Trophoblast cell (in vitro differentiated cells and primary cell): ENCODE measurements around the gene FBXW10B.
"Not testable (repeated sequence)": the region's sequence is repeated elsewhere in the genome, so short reads cannot be mapped to it uniquely, and the experiment has no call there.

Experiments
- DNase-seq, 2 donors: peaks; one replicate each; pipeline ENCODE4 v3.0.0-alpha.2; 2016
- H2AFZ ChIP-seq: 2 replicates; pipeline ENCODE4 v1.6.1; 2013; ENCODE audit warnings: low read length, moderate library complexity, mild to moderate bottlenecking; ENCODE audit not compliant: insufficient read depth, poor library complexity
- H2AK5ac ChIP-seq: 2 replicates; pipeline ENCODE4 v1.6.1; 2013; ENCODE audit warnings: mild to moderate bottlenecking, low read length
- H2BK120ac ChIP-seq: 2 replicates; pipeline ENCODE4 v1.6.1; 2013; ENCODE audit warnings: low read length, mild to moderate bottlenecking, moderate library complexity; ENCODE audit not compliant: insufficient read depth, poor library complexity
- H2BK12ac ChIP-seq: 2 replicates; pipeline ENCODE4 v1.6.1; 2013; ENCODE audit warnings: mild to moderate bottlenecking, low read length, moderate library complexity
- H2BK5ac ChIP-seq: 2 replicates; pipeline ENCODE4 v1.6.1; 2013; ENCODE audit warnings: low read length, low read depth, moderate library complexity, mild to moderate bottlenecking; ENCODE audit not compliant: poor library complexity
- H3K14ac ChIP-seq: 2 replicates; pipeline ENCODE4 v1.6.1; 2013; ENCODE audit warnings: mild to moderate bottlenecking, low read length
- H3K18ac ChIP-seq: 2 replicates; pipeline ENCODE4 v1.6.1; 2013; ENCODE audit warnings: mild to moderate bottlenecking, low read length
- H3K23ac ChIP-seq: 2 replicates; pipeline ENCODE4 v1.6.1; 2013; ENCODE audit warnings: low read length
- H3K27ac ChIP-seq: 2 replicates; pipeline ENCODE4 v1.5.1; 2013; ENCODE audit warnings: low read depth, mild to moderate bottlenecking, inconsistent platforms, low read length, moderate library complexity
- H3K27me3 ChIP-seq: 2 replicates; pipeline ENCODE4 v1.6.1; 2013; ENCODE audit warnings: inconsistent platforms, mild to moderate bottlenecking, low read length, moderate library complexity; ENCODE audit not compliant: insufficient read depth
- H3K36me3 ChIP-seq, 2 experiments: 1 replicate in 1 of 2; 2 replicates in 1 of 2; pipeline ENCODE4 v1.6.1; 2013; ENCODE audit warnings: low read length in 2 of 2, mild to moderate bottlenecking in 2 of 2, moderate library complexity in 1 of 2; ENCODE audit not compliant: insufficient read depth in 2 of 2, control insufficient read depth in 1 of 2
- H3K4ac ChIP-seq: 2 replicates; pipeline ENCODE4 v1.6.1; 2013; ENCODE audit warnings: low read depth, mild to moderate bottlenecking, low read length, moderate library complexity
- H3K4me1 ChIP-seq, 2 experiments: 1 replicate in 1 of 2; 2 replicates in 1 of 2; pipeline ENCODE4 v1.6.1; 2013; ENCODE audit warnings: low read length in 2 of 2, mild to moderate bottlenecking in 2 of 2, moderate library complexity in 1 of 2; ENCODE audit not compliant: insufficient read depth in 2 of 2, control insufficient read depth in 1 of 2
- H3K4me2 ChIP-seq: 2 replicates; pipeline ENCODE4 v1.6.1; 2013; ENCODE audit warnings: inconsistent platforms, mild to moderate bottlenecking, low read length, moderate library complexity
- H3K4me3 ChIP-seq: 2 replicates; pipeline ENCODE4 v1.5.1; 2013; ENCODE audit warnings: mild to moderate bottlenecking, low read depth, low read length, inconsistent platforms
- H3K79me1 ChIP-seq: one replicate; pipeline ENCODE4 v1.6.1; 2013; ENCODE audit warnings: low read length
- H3K79me2 ChIP-seq: 2 replicates; pipeline ENCODE4 v1.6.1; 2013; ENCODE audit warnings: low read length, mild to moderate bottlenecking; ENCODE audit not compliant: control insufficient read depth, insufficient read depth, poor library complexity
- H3K9ac ChIP-seq: 2 replicates; pipeline ENCODE4 v1.6.1; 2013; ENCODE audit warnings: mild to moderate bottlenecking, low read length
- H3K9me3 ChIP-seq: 2 replicates; pipeline ENCODE4 v1.6.1; 2013; ENCODE audit warnings: low read depth, mild to moderate bottlenecking, control low read depth, inconsistent platforms, low read length; ENCODE audit not compliant: insufficient read depth
- H4K12ac ChIP-seq: 2 replicates; pipeline ENCODE4 v1.6.1; 2013; ENCODE audit warnings: low read depth, mild to moderate bottlenecking, low read length, moderate library complexity
- H4K8ac ChIP-seq: 2 replicates; pipeline ENCODE4 v1.6.1; 2013; ENCODE audit warnings: low read depth, mild to moderate bottlenecking, low read length, moderate library complexity
- H4K91ac ChIP-seq: one replicate; pipeline ENCODE4 v1.6.1; 2013; ENCODE audit warnings: low read depth, mild to moderate bottlenecking, low read length, moderate library complexity
- WGBS: extraction: QIAGEN DNeasy Blood & Tissue Kit; methylation state at CpG from one replicate; pipeline ENCODE4 v1.1.7; 2013; ENCODE audit warnings: missing lambda C conversion rate; ENCODE audit not compliant: insufficient read length, insufficient coverage; ENCODE audit errors: extremely low coverage; 5-methylcytosine and 5-hydroxymethylcytosine counted together

The FBXW10B gene

DNA sequence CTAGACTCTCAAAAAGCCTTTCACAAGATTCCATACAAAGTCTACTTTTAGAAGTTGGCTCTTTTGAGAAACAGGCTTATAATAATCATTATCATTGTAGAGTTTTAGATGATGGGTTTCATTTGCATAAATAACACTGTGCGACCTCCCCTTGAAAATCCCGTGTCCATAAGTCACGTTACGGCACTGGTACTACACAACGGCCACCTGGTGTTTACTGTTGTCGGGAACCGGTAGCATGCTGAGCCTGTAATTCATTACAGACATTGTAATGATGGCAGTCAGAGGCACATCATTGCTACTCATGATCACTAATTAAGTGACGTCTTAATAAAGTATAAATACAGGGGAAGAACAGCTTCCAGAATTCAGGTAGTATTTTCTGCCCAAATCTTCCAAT lies 31.5 kb downstream of the FBXW10B start:
- not testable (repeated sequence) for H3K36me3 ChIP-seq, H2BK5ac ChIP-seq, H3K79me1 ChIP-seq, H3K4me3 ChIP-seq, H3K9me3 ChIP-seq, H3K27ac ChIP-seq, H2AFZ ChIP-seq, H3K27me3 ChIP-seq, H3K4me2 ChIP-seq, H4K12ac ChIP-seq, H3K4me1 ChIP-seq, H2BK120ac ChIP-seq, H3K4ac ChIP-seq, H4K91ac ChIP-seq, H2AK5ac ChIP-seq, DNase-seq, H2BK12ac ChIP-seq, H3K23ac ChIP-seq, H3K9ac ChIP-seq, H3K79me2 ChIP-seq, H4K8ac ChIP-seq, H3K18ac ChIP-seq, H3K14ac ChIP-seq
- WGBS: no CpG with 5 or more reads among the region's 8 CpGs

- not testable (repeated sequence) for H4K12ac ChIP-seq, H3K9me3 ChIP-seq, H2BK5ac ChIP-seq, H3K23ac ChIP-seq, H2BK12ac ChIP-seq, DNase-seq, H3K79me1 ChIP-seq, H3K14ac ChIP-seq, H3K9ac ChIP-seq, H3K4me1 ChIP-seq, H4K8ac ChIP-seq, H2BK120ac ChIP-seq, H3K36me3 ChIP-seq, H3K18ac ChIP-seq, H3K4ac ChIP-seq, H2AK5ac ChIP-seq, H3K27me3 ChIP-seq, H3K79me2 ChIP-seq, H3K27ac ChIP-seq, H3K4me3 ChIP-seq, H2AFZ ChIP-seq, H3K4me2 ChIP-seq, H4K91ac ChIP-seq
- no CpG with 5 or more reads among the region's 5 CpGs for WGBS
Observed at GRCh38 chr17:15583313-15583712, 36.2 kb downstream of the FBXW10B start.

DNA sequence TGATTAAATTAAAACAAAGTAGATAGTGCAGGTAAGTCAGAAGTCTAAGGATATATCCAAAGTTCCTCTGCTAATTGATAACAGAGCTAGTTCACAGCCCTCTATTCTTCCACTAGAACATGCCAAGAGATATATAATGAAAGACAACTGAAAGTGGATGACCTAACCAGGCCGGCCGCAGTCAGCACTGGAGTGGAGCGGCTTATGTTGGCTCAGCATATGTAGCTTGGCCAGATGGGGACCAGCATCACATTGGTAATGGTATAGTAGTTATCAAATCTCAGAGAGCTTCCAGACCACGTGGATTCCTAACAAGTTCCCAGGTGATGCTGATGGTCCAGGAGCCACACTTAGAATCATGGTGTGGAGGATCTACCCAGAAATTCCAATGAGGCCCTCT lies 38.0 kb downstream of the FBXW10B start:
- not testable (repeated sequence) for H2AK5ac ChIP-seq, H3K79me1 ChIP-seq, H3K9me3 ChIP-seq, H3K4ac ChIP-seq, H2BK5ac ChIP-seq, H3K36me3 ChIP-seq, H3K4me3 ChIP-seq, H4K12ac ChIP-seq, H3K9ac ChIP-seq, H2BK120ac ChIP-seq, H3K18ac ChIP-seq, H3K4me1 ChIP-seq, H2AFZ ChIP-seq, H3K27me3 ChIP-seq, DNase-seq, H3K23ac ChIP-seq, H3K27ac ChIP-seq, H4K8ac ChIP-seq, H3K79me2 ChIP-seq, H2BK12ac ChIP-seq, H4K91ac ChIP-seq, H3K14ac ChIP-seq, H3K4me2 ChIP-seq
- WGBS: no CpG with 5 or more reads among the region's 4 CpGs

- H3K14ac ChIP-seq, H2BK5ac ChIP-seq, H2AK5ac ChIP-seq, H2BK12ac ChIP-seq, H3K79me2 ChIP-seq, H3K23ac ChIP-seq, H2AFZ ChIP-seq, H3K18ac ChIP-seq, H3K4me3 ChIP-seq, H2BK120ac ChIP-seq, H3K79me1 ChIP-seq, H3K9ac ChIP-seq, H4K12ac ChIP-seq, H3K4me2 ChIP-seq, H3K36me3 ChIP-seq, H3K4ac ChIP-seq, H4K91ac ChIP-seq, H3K4me1 ChIP-seq, H3K27ac ChIP-seq, H4K8ac ChIP-seq, H3K27me3 ChIP-seq, H3K9me3 ChIP-seq, DNase-seq: not testable (repeated sequence)
- WGBS: no CpG with 5 or more reads among the region's 1 CpG
Observed at GRCh38 chr17:15576848-15577247, 42.7 kb downstream of the FBXW10B start.
